ENCODE results near the gene SLC9C1.
"Not testable (repeated sequence)": the region's sequence is repeated elsewhere in the genome, so short reads cannot be mapped to it uniquely, and the experiment has no call there.

SLC9C1 gene

GRCh38 chr3:112185423-112186035 is 108.5 kb downstream of the SLC9C1 start:
- not testable (repeated sequence) for H3K4me1 ChIP-seq (ENCODE audit: control insufficient read depth, insufficient read depth, low read length); H3K9me3 ChIP-seq (ENCODE audit: control insufficient read depth in 2 of 2, low read length in 2 of 2); H3K4me3 ChIP-seq (ENCODE audit: low read length in 2 of 2); H3K27ac ChIP-seq (ENCODE audit: low read length); H3K27me3 ChIP-seq (ENCODE audit: control insufficient read depth in 1 of 2, insufficient read depth in 2 of 2, low read length in 2 of 2); H3K9ac ChIP-seq (ENCODE audit: low read length in 2 of 2); H3K36me3 ChIP-seq (ENCODE audit: control insufficient read depth in 2 of 2, insufficient read depth in 2 of 2, low read length in 2 of 2)

- Histone ChIP-seq H3K4me1 (ENCODE audit: control insufficient read depth, insufficient read depth, low read length) (no peaks in the 10 kb centered on the region), H3K27me3 (ENCODE audit: control insufficient read depth in 1 of 2, insufficient read depth in 2 of 2, low read length in 2 of 2) (no peaks in the 10 kb centered on the region), H3K36me3 (ENCODE audit: control insufficient read depth in 2 of 2, insufficient read depth in 2 of 2, low read length in 2 of 2) (no peaks in the 10 kb centered on the region), H3K9ac (ENCODE audit: low read length in 2 of 2) (no peak overlapping the region), H3K4me3 (ENCODE audit: low read length in 2 of 2) (no peak overlapping the region), H3K27ac (ENCODE audit: low read length) (no peak overlapping the region), H3K9me3 (ENCODE audit: control insufficient read depth in 2 of 2, low read length in 2 of 2) (no peaks in the 10 kb centered on the region)
Observed at GRCh38 chr3:112175646-112176045, 118.4 kb downstream of the SLC9C1 start.

- H3K27ac ChIP-seq (ENCODE audit: low read length), result no peak overlapping the region
- no peaks in the 10 kb centered on the region for H3K27me3 ChIP-seq (ENCODE audit: control insufficient read depth in 1 of 2, insufficient read depth in 2 of 2, low read length in 2 of 2)
- H3K4me1 ChIP-seq (ENCODE audit: control insufficient read depth, insufficient read depth, low read length), result no peaks in the 10 kb centered on the region
- H3K4me3 ChIP-seq (ENCODE audit: low read length in 2 of 2), result no peak overlapping the region
- H3K36me3 ChIP-seq (ENCODE audit: control insufficient read depth in 2 of 2, insufficient read depth in 2 of 2, low read length in 2 of 2), result no peaks in the 10 kb centered on the region
- H3K9me3 ChIP-seq (ENCODE audit: control insufficient read depth in 2 of 2, low read length in 2 of 2), result no peaks in the 10 kb centered on the region
- no peak overlapping the region for H3K9ac ChIP-seq (ENCODE audit: low read length in 2 of 2)
Observed at GRCh38 chr3:112175037-112175436, 119.0 kb downstream of the SLC9C1 start.

GRCh38 chr3:112171144-112171543 is 122.9 kb downstream of the SLC9C1 start:
- Histone ChIP-seq H3K4me1 (ENCODE audit: control insufficient read depth, insufficient read depth, low read length) (no peaks in the 10 kb centered on the region), H3K9me3 (ENCODE audit: control insufficient read depth in 2 of 2, low read length in 2 of 2) (no peaks in the 10 kb centered on the region), H3K27ac (ENCODE audit: low read length) (no peak overlapping the region), H3K4me3 (ENCODE audit: low read length in 2 of 2) (no peak overlapping the region), H3K36me3 (ENCODE audit: control insufficient read depth in 2 of 2, insufficient read depth in 2 of 2, low read length in 2 of 2) (no peaks in the 10 kb centered on the region), H3K27me3 (ENCODE audit: control insufficient read depth in 1 of 2, insufficient read depth in 2 of 2, low read length in 2 of 2) (no peaks in the 10 kb centered on the region), H3K9ac (ENCODE audit: low read length in 2 of 2) (no peak overlapping the region)

- H3K27ac ChIP-seq (ENCODE audit: low read length), result no peak overlapping the region
- no peak overlapping the region for H3K4me3 ChIP-seq (ENCODE audit: low read length in 2 of 2)
- no peak overlapping the region for H3K9ac ChIP-seq (ENCODE audit: low read length in 2 of 2)
- peaks cover 0 to 3% of the 10 kb centered on the region in 2 donors for H3K9me3 ChIP-seq (ENCODE audit: control insufficient read depth in 2 of 2, low read length in 2 of 2)
- H3K36me3 ChIP-seq (ENCODE audit: control insufficient read depth in 2 of 2, insufficient read depth in 2 of 2, low read length in 2 of 2), result no peaks in the 10 kb centered on the region
- no peaks in the 10 kb centered on the region for H3K4me1 ChIP-seq (ENCODE audit: control insufficient read depth, insufficient read depth, low read length)
- no peaks in the 10 kb centered on the region for H3K27me3 ChIP-seq (ENCODE audit: control insufficient read depth in 1 of 2, insufficient read depth in 2 of 2, low read length in 2 of 2)
Observed at GRCh38 chr3:112170046-112170445, 124.0 kb downstream of the SLC9C1 start.

- Histone ChIP-seq H3K4me3 (ENCODE audit: low read length in 2 of 2) (no peak overlapping the region), H3K27me3 (ENCODE audit: control insufficient read depth in 1 of 2, insufficient read depth in 2 of 2, low read length in 2 of 2) (no peaks in the 10 kb centered on the region), H3K9me3 (ENCODE audit: control insufficient read depth in 2 of 2, low read length in 2 of 2) (peaks cover 0 to 3% of the 10 kb centered on the region in 2 donors), H3K36me3 (ENCODE audit: control insufficient read depth in 2 of 2, insufficient read depth in 2 of 2, low read length in 2 of 2) (no peaks in the 10 kb centered on the region), H3K27ac (ENCODE audit: low read length) (no peak overlapping the region), H3K4me1 (ENCODE audit: control insufficient read depth, insufficient read depth, low read length) (no peaks in the 10 kb centered on the region), H3K9ac (ENCODE audit: low read length in 2 of 2) (no peak overlapping the region)
Observed at GRCh38 chr3:112167758-112168157, 126.3 kb downstream of the SLC9C1 start.

- Histone ChIP-seq H3K36me3 (ENCODE audit: control insufficient read depth in 2 of 2, insufficient read depth in 2 of 2, low read length in 2 of 2) (no peaks in the 10 kb centered on the region), H3K27me3 (ENCODE audit: control insufficient read depth in 1 of 2, insufficient read depth in 2 of 2, low read length in 2 of 2) (no peaks in the 10 kb centered on the region), H3K27ac (ENCODE audit: low read length) (no peak overlapping the region), H3K4me1 (ENCODE audit: control insufficient read depth, insufficient read depth, low read length) (no peaks in the 10 kb centered on the region), H3K9me3 (ENCODE audit: control insufficient read depth in 2 of 2, low read length in 2 of 2) (no peaks in the 10 kb centered on the region), H3K4me3 (ENCODE audit: low read length in 2 of 2) (no peak overlapping the region), H3K9ac (ENCODE audit: low read length in 2 of 2) (no peak overlapping the region)
Observed at GRCh38 chr3:112149136-112149535, 144.9 kb downstream of the SLC9C1 start.

- no peak overlapping the region for H3K27ac ChIP-seq (ENCODE audit: low read length)
- H3K4me1 ChIP-seq (ENCODE audit: control insufficient read depth, insufficient read depth, low read length), result no peaks in the 10 kb centered on the region
- no peak overlapping the region for H3K4me3 ChIP-seq (ENCODE audit: low read length in 2 of 2)
- no peaks in the 10 kb centered on the region for H3K27me3 ChIP-seq (ENCODE audit: control insufficient read depth in 1 of 2, insufficient read depth in 2 of 2, low read length in 2 of 2)
- no peaks in the 10 kb centered on the region for H3K9me3 ChIP-seq (ENCODE audit: control insufficient read depth in 2 of 2, low read length in 2 of 2)
- no peak overlapping the region for H3K9ac ChIP-seq (ENCODE audit: low read length in 2 of 2)
- H3K36me3 ChIP-seq (ENCODE audit: control insufficient read depth in 2 of 2, insufficient read depth in 2 of 2, low read length in 2 of 2), result no peaks in the 10 kb centered on the region
Observed at GRCh38 chr3:112143689-112144088, 150.3 kb downstream of the SLC9C1 start.

- Histone ChIP-seq H3K9me3 (ENCODE audit: control insufficient read depth in 2 of 2, low read length in 2 of 2) (no peaks in the 10 kb centered on the region), H3K27ac (ENCODE audit: low read length) (no peak overlapping the region), H3K4me3 (ENCODE audit: low read length in 2 of 2) (no peak overlapping the region), H3K36me3 (ENCODE audit: control insufficient read depth in 2 of 2, insufficient read depth in 2 of 2, low read length in 2 of 2) (no peaks in the 10 kb centered on the region), H3K9ac (ENCODE audit: low read length in 2 of 2) (no peak overlapping the region), H3K27me3 (ENCODE audit: control insufficient read depth in 1 of 2, insufficient read depth in 2 of 2, low read length in 2 of 2) (no peaks in the 10 kb centered on the region), H3K4me1 (ENCODE audit: control insufficient read depth, insufficient read depth, low read length) (no peaks in the 10 kb centered on the region)
Observed at GRCh38 chr3:112143251-112143650, 150.8 kb downstream of the SLC9C1 start.

- H3K9ac ChIP-seq (ENCODE audit: low read length in 2 of 2), result no peak overlapping the region
- no peaks in the 10 kb centered on the region for H3K36me3 ChIP-seq (ENCODE audit: control insufficient read depth in 2 of 2, insufficient read depth in 2 of 2, low read length in 2 of 2)
- no peak overlapping the region for H3K27ac ChIP-seq (ENCODE audit: low read length)
- H3K4me1 ChIP-seq (ENCODE audit: control insufficient read depth, insufficient read depth, low read length), result no peaks in the 10 kb centered on the region
- H3K27me3 ChIP-seq (ENCODE audit: control insufficient read depth in 1 of 2, insufficient read depth in 2 of 2, low read length in 2 of 2), result no peaks in the 10 kb centered on the region
- H3K4me3 ChIP-seq (ENCODE audit: low read length in 2 of 2), result no peak overlapping the region
- no peaks in the 10 kb centered on the region for H3K9me3 ChIP-seq (ENCODE audit: control insufficient read depth in 2 of 2, low read length in 2 of 2)
Observed at GRCh38 chr3:112141293-112141692, 152.7 kb downstream of the SLC9C1 start.

- Histone ChIP-seq H3K4me3 (ENCODE audit: low read length in 2 of 2) (no peak overlapping the region), H3K9ac (ENCODE audit: low read length in 2 of 2) (no peak overlapping the region), H3K9me3 (ENCODE audit: control insufficient read depth in 2 of 2, low read length in 2 of 2) (no peaks in the 10 kb centered on the region), H3K27me3 (ENCODE audit: control insufficient read depth in 1 of 2, insufficient read depth in 2 of 2, low read length in 2 of 2) (no peaks in the 10 kb centered on the region), H3K27ac (ENCODE audit: low read length) (no peak overlapping the region), H3K4me1 (ENCODE audit: control insufficient read depth, insufficient read depth, low read length) (no peaks in the 10 kb centered on the region), H3K36me3 (ENCODE audit: control insufficient read depth in 2 of 2, insufficient read depth in 2 of 2, low read length in 2 of 2) (no peaks in the 10 kb centered on the region)
Observed at GRCh38 chr3:112140584-112140983, 153.4 kb downstream of the SLC9C1 start.
